Thyroid gland (tissue), 4 donors: ENCODE measurements around the gene MRPL16. TPM values are rescaled to one million over a fixed set of nuclear protein-coding genes. Genes with fewer than 3 reads are reported as not detected.

Experiments used
- DNase-seq, 2 donors: peaks; one replicate each; pipeline ENCODE4 v3.0.0-alpha.2; 2019
- H3K27ac ChIP-seq, 3 donors: fragments of 200-600 bp; sonication (generic); 1 replicate in 2 of 3; 2 replicates in 1 of 3; pipeline ENCODE4 v1.5.1; 2016 to 2019; ENCODE audit warnings: mild to moderate bottlenecking in 1 of 3, moderate library complexity in 1 of 3
- H3K27me3 ChIP-seq: fragments of 200-600 bp; sonication (generic); one replicate; pipeline ENCODE4 v1.5.1; 2019
- H3K36me3 ChIP-seq, 2 donors: fragments of 200-600 bp; sonication (generic); one replicate each; pipeline ENCODE4 v1.5.1; 2016 to 2019
- H3K4me1 ChIP-seq, 2 donors: fragments of 200-600 bp; sonication (generic); one replicate each; pipeline ENCODE4 v1.5.1; 2017 to 2019
- H3K4me3 ChIP-seq, 3 donors: fragments of 200-600 bp; sonication (generic); replicated peaks in 1 of 3; 1 replicate in 2 of 3; 2 replicates in 1 of 3; pipeline ENCODE4 v1.5.1; 2016; ENCODE audit warnings: mild to moderate bottlenecking in 1 of 3
- H3K9me3 ChIP-seq: fragments of 200-600 bp; sonication (generic); one replicate; pipeline ENCODE4 v1.5.1; 2017
- CTCF ChIP-seq, 6 experiments: fragments of 200-600 bp in 3 of 6; fragments of 450-650 bp in 3 of 6; sonication (generic) in 3 of 6; IDR thresholded peaks; one replicate each; pipeline ENCODE4 v1.5.1; 2016 to 2019; ENCODE audit warnings: antibody characterized with exemption in 6 of 6, mild to moderate bottlenecking in 2 of 6, inconsistent platforms in 1 of 6, moderate library complexity in 1 of 6
- POLR2A ChIP-seq, 2 donors: fragments of 450-650 bp; IDR thresholded peaks; one replicate each; pipeline ENCODE4 v1.6.1; 2017; ENCODE audit warnings: antibody characterized with exemption in 2 of 2, mild to moderate bottlenecking in 2 of 2, moderate library complexity in 1 of 2
- WGBS, 2 donors: methylation state at CpG; one replicate each; pipeline ENCODE4 v1.1.5; 2017; 5-methylcytosine and 5-hydroxymethylcytosine counted together
- intact Hi-C: fragments of 100-400 bp; cut with DNase I; formaldehyde crosslinking; loops from one replicate; pipeline ENCODE4 v1.15.1; 2023
- total RNA-seq, 4 donors: library from RNA; depleted of rRNA; stranded (reverse); fragments of >200 nt; gene quantifications; one replicate each; pipeline ENCODE4 v1.2.3, GENCODE V29; 2016

Gene MRPL16
- total RNA-seq, 4 donors from 2014 or later, result 19.4 to 40.7 (median 25.4) TPM

- intact Hi-C loops, result loop anchor here (5.0 kb wide), 1 partner anchor 49 kb away; no protein-coding TSS in a partner anchor
Observed at GRCh38 chr11:59801160-59801706, 9.3 kb downstream of the MRPL16 start.

GRCh38 chr11:59800390-59801025, 10.1 kb downstream of the MRPL16 start:
- no peaks in the 10 kb centered on the region for H3K9me3 ChIP-seq
- TF ChIP-seq POLR2A (IDR thresholded peaks at IDR 0.05), result no peak
- TF ChIP-seq CTCF (IDR thresholded peaks at IDR 0.05), result no peak
- intact Hi-C loops, result loop anchor here (5.0 kb wide), 1 partner anchor 48 kb away; no protein-coding TSS in a partner anchor
- H3K4me1 ChIP-seq, result no peaks in the 10 kb centered on the region
- DNase-seq, result no peak
- H3K27ac ChIP-seq, result no peak overlapping the region
- peaks cover 10 to 17% of the 10 kb centered on the region in 2 donors for H3K36me3 ChIP-seq
- 87 to 89% methylated on average over 7 of the region's 7 CpGs for WGBS, 2 donors
- H3K27me3 ChIP-seq, result no peaks in the 10 kb centered on the region
- no peak overlapping the region for H3K4me3 ChIP-seq

More at GRCh38 chr11:59801160-59801706, 9.3 kb downstream of the MRPL16 start:
- H3K36me3 ChIP-seq, result peaks cover 3 to 16% of the 10 kb centered on the region in 2 donors
- H3K27ac ChIP-seq, result no peak overlapping the region
- no peaks in the 10 kb centered on the region for H3K4me1 ChIP-seq
- no peaks in the 10 kb centered on the region for H3K27me3 ChIP-seq
- DNase-seq, result no peak
- no peaks in the 10 kb centered on the region for H3K9me3 ChIP-seq
- no peak overlapping the region for H3K4me3 ChIP-seq
- no peak for TF ChIP-seq CTCF (IDR thresholded peaks at IDR 0.05)
- TF ChIP-seq POLR2A (IDR thresholded peaks at IDR 0.05), result no peak
- 83 to 88% methylated on average over 2 of the region's 2 CpGs for WGBS, 2 donors

GRCh38 chr11:59794417-59794816, 16.2 kb downstream of the MRPL16 start:
- H3K36me3 ChIP-seq, result peaks cover 37 to 48% of the 10 kb centered on the region in 2 donors
- no peak for DNase-seq
- no peaks in the 10 kb centered on the region for H3K4me1 ChIP-seq
- H3K27me3 ChIP-seq, result no peaks in the 10 kb centered on the region
- WGBS, 2 donors, result 77 to 89% methylated on average over 3 of the region's 3 CpGs
- no peak overlapping the region for H3K27ac ChIP-seq
- intact Hi-C loops, result no loop called here
- no peaks in the 10 kb centered on the region for H3K9me3 ChIP-seq
- no peak for TF ChIP-seq POLR2A (IDR thresholded peaks at IDR 0.05)
- TF ChIP-seq CTCF (IDR thresholded peaks at IDR 0.05), result no peak
- no peak overlapping the region for H3K4me3 ChIP-seq

GRCh38 chr11:59792507-59792906, 18.1 kb downstream of the MRPL16 start:
- Histone ChIP-seq H3K4me1 (peaks cover 0 to under 1% of the 10 kb centered on the region in 2 donors), H3K27me3 (no peaks in the 10 kb centered on the region), H3K4me3 (no peak overlapping the region), H3K27ac (no peak overlapping the region), H3K9me3 (no peaks in the 10 kb centered on the region), H3K36me3 (peaks cover 44 to 52% of the 10 kb centered on the region in 2 donors)
- 90 to 91% methylated on average over 1 of the region's 1 CpG for WGBS, 2 donors
- TF ChIP-seq POLR2A (IDR thresholded peaks at IDR 0.05), result no peak
- TF ChIP-seq CTCF (IDR thresholded peaks at IDR 0.05), result no peak
- intact Hi-C loops, result no loop called here
- DNase-seq, result no peak

- 88 to 90% methylated on average over 4 of the region's 4 CpGs for WGBS, 2 donors
- Histone ChIP-seq H3K4me1 (peaks cover 0 to 9% of the 10 kb centered on the region in 2 donors), H3K27ac (no peak overlapping the region), H3K27me3 (no peaks in the 10 kb centered on the region), H3K36me3 (peaks cover 44 to 46% of the 10 kb centered on the region in 2 donors), H3K9me3 (no peaks in the 10 kb centered on the region), H3K4me3 (no peak overlapping the region)
- no peak for DNase-seq
- TF ChIP-seq CTCF (IDR thresholded peaks at IDR 0.05), result no peak
- no peak for TF ChIP-seq POLR2A (IDR thresholded peaks at IDR 0.05)
- intact Hi-C loops, result no loop called here
Observed at GRCh38 chr11:59791639-59792038, 18.9 kb downstream of the MRPL16 start.
